ENCODE measurements around the gene ZNF205.

Gene ZNF205

DNA sequence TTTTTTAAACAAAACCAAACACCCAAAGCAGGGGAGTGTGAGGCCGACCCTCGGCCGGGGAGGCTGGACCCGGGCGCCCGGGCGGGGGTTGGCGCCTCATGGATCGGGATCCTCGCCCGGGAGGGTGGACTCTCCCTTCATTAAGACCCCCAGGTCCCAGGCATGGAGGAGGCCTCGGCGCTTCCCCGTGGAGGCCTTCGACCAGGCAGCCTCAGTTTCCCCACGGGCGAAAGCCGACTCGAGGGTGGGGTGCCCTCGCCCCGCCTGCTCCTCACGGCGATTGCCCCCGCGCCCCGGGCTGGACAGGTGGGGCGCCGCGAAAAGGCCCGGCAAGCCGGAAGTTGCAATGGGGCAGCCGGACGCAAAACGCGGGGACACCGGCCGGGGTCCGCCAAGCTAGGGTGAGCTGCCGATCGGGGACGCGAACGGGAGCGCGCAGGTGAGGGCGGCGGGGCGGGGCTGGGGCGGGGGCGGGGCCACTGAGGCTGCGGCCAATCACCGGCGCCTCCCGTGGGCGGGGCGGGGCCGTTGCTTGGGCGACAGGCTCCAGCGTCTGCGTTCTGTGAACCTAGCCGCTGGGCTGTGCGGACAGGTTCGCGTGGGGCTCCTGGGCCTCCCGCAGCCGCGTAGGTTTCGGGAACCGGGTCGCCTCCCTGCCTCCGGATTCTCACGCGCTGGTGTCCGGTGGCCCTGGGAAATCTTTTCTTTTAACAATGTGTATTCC, 6.0 kb upstream of the ZNF205 start:
- DNase-seq, result peak; percentile 92

GRCh38 chr16:3112881-3113574, 642 bp downstream of the ZNF205 start:
- DNase-seq, result no peak

DNA sequence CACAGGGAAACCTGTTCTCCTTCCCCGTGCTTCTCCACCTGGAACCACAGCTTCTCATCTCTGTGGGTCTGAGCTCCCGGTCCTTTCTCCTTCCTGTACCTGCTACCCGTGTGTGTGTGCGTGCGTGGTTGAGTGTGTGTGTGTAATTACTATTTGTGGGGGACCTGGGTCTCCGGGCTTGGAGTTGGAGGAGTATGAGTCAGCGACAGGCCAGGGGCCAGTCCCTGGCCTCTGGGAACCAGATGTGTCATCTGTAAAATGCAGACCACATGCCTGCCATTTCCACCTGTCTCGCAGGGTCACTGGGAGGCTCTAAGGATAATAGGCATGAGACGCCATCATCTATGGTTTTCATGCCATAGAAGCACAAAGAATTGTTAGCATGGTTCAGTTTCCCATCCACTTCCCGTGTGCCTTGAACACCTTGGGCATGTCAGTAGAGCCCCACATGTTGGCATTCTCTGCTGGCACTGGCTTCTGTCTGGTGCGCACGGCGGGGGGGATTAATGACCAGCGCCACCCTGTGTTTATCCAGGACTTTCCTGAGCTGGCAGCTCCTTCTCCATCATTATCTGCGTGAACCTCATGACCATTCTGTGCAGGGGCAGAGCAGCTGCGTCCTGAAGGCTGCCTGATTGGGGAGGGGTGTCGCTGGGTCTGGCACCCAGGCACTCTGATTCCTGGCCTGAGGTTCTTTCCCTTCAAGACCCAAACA, 1.5 kb downstream of the ZNF205 start:
- DNase-seq, result no peak

DNA sequence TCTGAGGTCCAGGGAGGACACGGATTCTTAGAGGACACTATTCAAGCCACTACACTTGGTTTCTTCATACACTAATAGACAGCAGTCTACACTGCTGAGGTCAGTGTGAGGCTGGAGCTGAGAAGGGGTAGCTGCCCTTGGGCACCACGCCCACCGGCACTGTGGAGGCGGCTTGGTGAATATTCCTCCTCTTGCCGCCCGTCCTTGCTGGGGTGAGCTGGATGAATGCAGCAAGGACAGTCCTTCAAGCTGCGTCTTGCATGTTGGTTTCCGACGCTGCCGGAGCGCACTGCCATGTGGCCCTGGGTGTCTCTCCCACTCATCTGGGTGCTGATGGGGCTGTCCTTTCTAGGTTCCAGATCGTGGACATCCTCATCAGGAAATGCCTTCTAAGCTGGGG, 2.6 kb downstream of the ZNF205 start:
- DNase-seq, result no peak

- DNase-seq, result no peak
These were observed 3.2 kb downstream of the ZNF205 start for GRCh38 chr16:3115561-3115960.

DNA sequence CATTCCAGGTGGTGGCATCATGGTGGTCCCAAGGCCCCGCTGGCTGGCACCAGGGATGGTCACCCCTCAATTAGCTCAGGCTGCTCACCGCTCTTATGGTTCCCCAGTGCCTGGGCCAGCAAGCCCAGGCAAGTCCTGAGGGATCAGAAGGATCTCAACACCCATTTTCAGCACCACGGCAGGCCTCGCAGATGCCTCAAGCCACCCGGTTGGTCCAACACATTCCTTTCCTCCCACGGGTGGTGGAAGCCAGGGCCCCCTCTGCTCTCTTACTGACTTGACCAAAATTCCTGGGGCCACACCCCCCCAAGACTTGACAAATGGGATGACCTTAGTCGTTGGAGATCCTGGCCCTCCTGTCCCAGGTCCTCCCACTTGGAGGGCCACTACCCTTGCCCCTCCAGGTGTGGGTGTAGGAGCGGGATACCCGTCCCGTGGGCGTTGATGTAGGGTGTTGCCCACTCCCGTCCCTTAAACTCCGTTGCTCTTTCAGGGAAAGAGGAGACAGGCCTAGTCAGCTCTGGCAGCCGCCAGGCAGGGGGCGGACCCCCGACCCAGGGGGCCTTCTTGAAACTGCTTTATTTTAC, 5.9 kb downstream of the ZNF205 start:
- no peak for DNase-seq

DNA sequence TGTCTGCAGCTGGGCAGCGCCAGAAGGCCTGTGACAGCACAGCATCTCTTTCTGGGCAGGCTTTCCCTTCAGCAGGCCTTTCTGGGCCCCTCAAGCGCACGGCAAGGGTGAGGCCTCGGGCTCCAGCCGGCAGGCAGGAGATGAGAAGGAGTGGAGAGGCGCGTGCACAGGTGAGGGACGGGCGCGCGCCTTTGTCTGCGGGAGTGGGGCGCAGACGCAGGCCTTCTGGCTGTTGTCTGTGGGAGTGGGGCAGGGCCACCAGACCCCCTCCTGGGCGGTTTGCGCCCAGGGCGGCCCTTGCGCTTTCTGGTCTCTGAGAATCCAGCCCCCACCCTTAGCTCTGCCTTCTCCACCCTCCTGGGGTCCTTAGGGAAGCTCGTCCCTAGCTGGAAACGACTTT, 6.5 kb downstream of the ZNF205 start:
- no peak for DNase-seq

GRCh38 chr16:3119286-3119685, 6.9 kb downstream of the ZNF205 start:
- DNase-seq, result no peak

DNA sequence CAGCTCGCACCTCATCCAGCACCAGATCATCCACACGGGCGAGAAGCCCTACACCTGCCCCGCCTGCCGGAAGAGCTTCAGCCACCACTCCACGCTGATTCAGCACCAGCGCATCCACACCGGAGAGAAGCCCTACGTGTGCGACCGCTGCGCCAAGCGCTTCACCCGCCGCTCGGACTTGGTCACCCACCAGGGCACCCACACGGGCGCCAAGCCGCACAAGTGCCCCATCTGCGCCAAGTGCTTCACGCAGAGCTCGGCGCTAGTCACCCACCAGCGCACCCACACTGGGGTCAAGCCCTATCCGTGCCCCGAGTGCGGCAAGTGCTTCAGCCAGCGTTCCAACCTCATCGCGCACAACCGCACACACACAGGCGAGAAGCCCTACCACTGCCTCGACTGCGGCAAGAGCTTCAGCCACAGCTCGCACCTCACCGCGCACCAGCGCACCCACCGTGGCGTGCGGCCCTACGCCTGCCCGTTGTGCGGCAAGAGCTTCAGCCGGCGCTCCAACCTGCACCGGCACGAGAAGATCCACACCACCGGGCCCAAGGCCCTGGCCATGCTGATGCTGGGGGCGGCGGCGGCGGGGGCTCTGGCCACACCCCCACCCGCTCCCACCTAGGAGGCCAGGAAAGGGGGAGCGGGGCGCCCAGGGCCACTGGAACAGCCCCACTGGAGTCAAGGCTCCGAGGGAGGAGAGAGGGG, 7.5 kb downstream of the ZNF205 start:
- DNase-seq, result no peak

- DNase-seq, result no peak
These were observed 8.0 kb downstream of the ZNF205 start for GRCh38 chr16:3120435-3120834.

- DNase-seq, result no peak
These were observed 9.6 kb downstream of the ZNF205 start for GRCh38 chr16:3121851-3122467.

DNA sequence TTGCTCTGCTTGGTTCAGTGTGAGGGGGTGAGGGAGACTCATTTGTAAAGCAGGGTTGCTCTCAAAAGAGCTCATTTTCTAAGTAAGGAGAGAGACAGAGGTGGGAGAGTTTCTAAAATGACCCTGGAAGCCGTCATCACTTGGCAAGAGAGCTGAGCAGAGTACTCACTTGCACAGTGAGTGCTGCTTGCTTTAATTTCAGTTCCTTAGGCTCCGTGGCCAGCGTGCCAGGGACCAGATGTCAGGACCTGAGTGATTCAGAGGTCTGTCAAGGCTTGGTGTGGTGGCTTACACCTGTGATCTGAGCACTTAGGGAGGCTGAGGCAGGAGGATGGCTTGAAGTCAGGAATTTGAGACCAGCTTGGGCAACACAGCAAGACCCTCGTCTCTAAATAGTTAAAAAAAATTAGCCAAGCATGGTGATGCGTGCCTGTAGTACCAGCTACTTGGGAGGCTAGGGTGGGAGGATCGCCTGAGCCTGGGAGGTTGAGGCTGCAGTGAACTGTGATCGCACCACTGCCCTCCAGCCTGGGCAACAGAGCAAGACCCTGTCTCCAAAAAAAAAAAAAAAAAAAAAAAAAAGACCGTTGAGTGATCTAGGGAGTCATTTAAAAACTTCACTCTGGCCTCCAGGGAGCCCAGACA, 10.7 kb downstream of the ZNF205 start:
- DNase-seq, result no peak

GRCh38 chr16:3123986-3124886, 11.8 kb downstream of the ZNF205 start:
- DNase-seq, result peak; percentile 95

- no peak for DNase-seq
These were observed 15.4 kb downstream of the ZNF205 start for GRCh38 chr16:3127745-3128144.

- peak; percentile 73 for DNase-seq
These were observed 17.0 kb downstream of the ZNF205 start for GRCh38 chr16:3129137-3130131.

DNA sequence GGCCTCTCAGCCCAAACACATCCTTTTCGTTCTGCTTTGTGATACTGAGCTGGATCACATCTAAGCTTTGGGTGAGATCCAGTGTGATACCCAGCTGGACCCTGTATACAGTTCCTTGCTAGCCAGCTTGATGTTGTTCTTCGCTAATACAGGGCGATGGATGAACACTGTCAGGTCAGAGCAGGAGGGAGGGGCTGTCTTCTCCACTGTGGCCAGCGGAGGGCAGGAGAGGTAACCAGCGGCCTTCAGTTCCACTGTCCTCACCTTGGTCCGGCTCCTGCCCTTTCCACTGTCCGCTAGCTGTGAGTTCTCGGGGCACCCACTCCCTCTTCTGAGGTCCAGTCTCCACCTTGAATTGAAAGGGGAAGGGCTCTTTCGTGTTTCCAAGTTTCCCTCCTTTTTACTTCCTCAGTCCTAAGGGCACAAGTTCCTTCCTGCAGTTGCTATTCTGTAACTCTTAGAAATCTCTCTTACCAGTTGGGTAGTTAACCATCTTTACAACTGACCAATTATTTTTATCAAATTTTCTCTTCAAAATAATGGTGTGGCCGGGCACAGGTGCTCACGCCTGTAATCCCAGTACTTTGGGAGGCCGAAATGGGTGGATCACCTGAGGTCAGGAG, 19.5 kb downstream of the ZNF205 start:
- peak; percentile 15 for DNase-seq

DNA sequence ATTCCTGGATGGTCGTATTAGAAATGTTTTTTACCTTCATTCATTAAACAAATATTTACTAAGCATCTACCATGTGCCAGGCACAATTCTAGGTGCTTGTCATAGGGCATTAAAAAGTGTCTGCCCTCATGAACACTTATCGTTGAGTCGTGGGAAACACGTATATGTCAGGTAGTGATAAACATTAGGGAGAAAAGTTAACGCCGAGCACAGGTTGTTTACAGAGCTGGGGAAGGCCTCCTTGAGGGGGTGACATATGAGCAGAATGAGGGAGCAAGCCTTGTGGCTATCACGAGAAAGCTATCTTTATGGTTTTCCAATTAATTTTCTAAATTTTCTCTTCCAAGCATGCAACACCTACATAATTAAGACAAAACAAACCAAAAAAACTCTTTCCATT, 21.5 kb downstream of the ZNF205 start:
- DNase-seq, result no peak

GRCh38 chr16:3134338-3135125, 22.1 kb downstream of the ZNF205 start, which contains the start of gene ZNF213:
Gene ZNF213 (plus strand): TSS chr16:3135029. CDS start chr16:3137281, 2,252 bp downstream.
- peak; percentile 95 for DNase-seq

Data from stimulated activated naive CD4-positive, alpha-beta T cell treated with Interleukin-2 at 50 U/mL for 16 hours (primary cell).